K562 (cell line): Measurements from ENCODE around the gene USP51.

ENCODE experiments used
- BRD4 ChIP-seq: fragments of 200-600 bp; sonication (generic); IDR thresholded peaks from 2 replicates; pipeline ENCODE4 v1.6.1; 2017; ENCODE audit warnings: inconsistent platforms
- HNRNPL ChIP-seq: fragments of 200-400 bp; formaldehyde crosslinking; IDR thresholded peaks from 2 replicates; pipeline ENCODE4 v1.6.1; 2017; ENCODE audit warnings: low read depth, mild to moderate bottlenecking, low read length
- KLF10 ChIP-seq: fragments of 250-450 bp; sonication (Bioruptor Pico); IDR thresholded peaks from 2 replicates; pipeline ENCODE4 v1.6.1; 2021; ENCODE audit warnings: matching md5 sums
- MAZ ChIP-seq, 2 experiments: fragments of 450-650 bp in 1 of 2; sonication (generic) in 1 of 2; formaldehyde crosslinking; IDR thresholded peaks in 1 of 2; conservative IDR thresholded peaks in 1 of 2; 2 replicates each; pipeline versions ENCODE4 v1.4.0 to v1.5.0; 2020; ENCODE audit warnings: mild to moderate bottlenecking in 1 of 2, missing genetic modification reagents in 1 of 2
- MYC ChIP-seq, 2 experiments: fragments of 250-450 bp in 1 of 2; sonication (Bioruptor Pico) in 1 of 2; IDR thresholded peaks; 2 replicates each; pipeline versions ENCODE4 v1.5.1 to v1.6.1; 2012 to 2021; ENCODE audit warnings: low read depth in 2 of 2, borderline replicate concordance in 1 of 2, improper control_type of control experiment in 1 of 2, low read length in 1 of 2, mild to moderate bottlenecking in 1 of 2, moderate library complexity in 1 of 2
- NR1H2 ChIP-seq: sonication (generic); formaldehyde crosslinking; IDR thresholded peaks from 2 replicates; pipeline ENCODE4 v1.4.0; 2020; ENCODE audit warnings: mild to moderate bottlenecking, missing genetic modification reagents
- SETDB1 ChIP-seq: IDR thresholded peaks from one replicate; pipeline ENCODE4 v1.6.1; 2012; ENCODE audit warnings: low read length, control low read depth, inconsistent platforms
- XRCC5 ChIP-seq: fragments of 200-400 bp; formaldehyde crosslinking; IDR thresholded peaks from 2 replicates; pipeline ENCODE4 v1.6.1; 2017; ENCODE audit warnings: low read depth, mild to moderate bottlenecking, low read length
- ZNF165 ChIP-seq: fragments of 250-450 bp; sonication (Bioruptor Pico); IDR thresholded peaks from 2 replicates; pipeline ENCODE4 v1.4.0; 2020; ENCODE audit warnings: borderline replicate concordance
- TF ChIP-seq, protein P1 (sequence below): fragments of 450-650 bp; formaldehyde crosslinking; IDR thresholded peaks from 2 replicates; pipeline ENCODE4 v1.4.0; 2022; ENCODE audit warnings: mild to moderate bottlenecking, moderate library complexity
- TF ChIP-seq, protein P2 (sequence below): fragments of 450-650 bp; IDR thresholded peaks from 2 replicates; pipeline ENCODE4 v1.6.1; 2018; ENCODE audit not compliant: partially characterized antibody
- TF ChIP-seq, protein P3 (sequence below), 3 experiments: IDR thresholded peaks in 2 of 3; conservative IDR thresholded peaks in 1 of 3; 2 replicates each; pipeline ENCODE4 v1.5.1; 2011 to 2012; ENCODE audit warnings: low read length in 3 of 3, mild to moderate bottlenecking in 3 of 3, control low read depth in 2 of 3, improper control_type of control experiment in 1 of 3, inconsistent platforms in 1 of 3, low read depth in 1 of 3, mixed read lengths in 1 of 3, moderate library complexity in 1 of 3; ENCODE audit not compliant: insufficient read depth in 2 of 3
- TF ChIP-seq, protein P4 (sequence below): sonication (generic); formaldehyde crosslinking; IDR thresholded peaks from 2 replicates; pipeline ENCODE4 v1.8.1; 2023; ENCODE audit warnings: mild to moderate bottlenecking, missing genetic modification reagents
- TF ChIP-seq, protein P5 (sequence below): sonication (generic); formaldehyde crosslinking; IDR thresholded peaks from 2 replicates; pipeline ENCODE4 v1.8.0; 2022; ENCODE audit warnings: missing genetic modification reagents, mild to moderate bottlenecking, borderline replicate concordance

DNA sequence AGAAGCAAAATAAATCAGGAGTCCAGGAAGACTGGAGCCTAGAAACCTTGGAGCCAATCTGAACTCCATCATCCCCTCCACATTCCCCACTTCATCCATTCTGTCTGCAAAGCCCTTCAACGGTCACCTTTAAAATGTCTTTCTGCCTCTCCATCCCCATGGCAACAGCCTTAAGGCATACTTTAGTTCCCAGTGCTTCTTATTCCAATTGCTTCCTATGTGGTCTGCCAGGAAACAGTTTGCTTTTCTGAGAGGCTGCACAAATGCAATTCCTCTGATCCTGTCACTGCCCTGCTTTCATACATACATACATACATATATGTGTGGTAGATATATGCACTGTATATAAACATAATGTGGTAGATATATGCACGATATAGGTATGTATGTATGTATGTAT is 38.5 kb downstream of the USP51 start:
- TF ChIP-seq XRCC5 (no peak), NR1H2 (CRISPR knock-in tag) (no peak), MAZ (CRISPR knock-in tag; conservative IDR thresholded peaks at IDR 0.05 in 1 of 2, IDR thresholded peaks at IDR 0.05 in 1 of 2) (no peak), SETDB1 (no peak), HNRNPL (no peak), MYC (IDR thresholded peaks at IDR 0.05; ENCODE audit: low read depth, low read length) (no peak), MYC (CRISPR knock-in tag; IDR thresholded peaks at IDR 0.05; ENCODE audit: borderline replicate concordance, low read depth) (no peak), KLF10 (CRISPR knock-in tag) (no peak), BRD4 (no peak), ZNF165 (CRISPR knock-in tag) (no peak)
- TF ChIP-seq, protein P1, sequence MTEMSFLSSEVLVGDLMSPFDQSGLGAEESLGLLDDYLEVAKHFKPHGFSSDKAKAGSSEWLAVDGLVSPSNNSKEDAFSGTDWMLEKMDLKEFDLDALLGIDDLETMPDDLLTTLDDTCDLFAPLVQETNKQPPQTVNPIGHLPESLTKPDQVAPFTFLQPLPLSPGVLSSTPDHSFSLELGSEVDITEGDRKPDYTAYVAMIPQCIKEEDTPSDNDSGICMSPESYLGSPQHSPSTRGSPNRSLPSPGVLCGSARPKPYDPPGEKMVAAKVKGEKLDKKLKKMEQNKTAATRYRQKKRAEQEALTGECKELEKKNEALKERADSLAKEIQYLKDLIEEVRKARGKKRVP (CRISPR knock-in tag), result no peak
- TF ChIP-seq, protein P2, sequence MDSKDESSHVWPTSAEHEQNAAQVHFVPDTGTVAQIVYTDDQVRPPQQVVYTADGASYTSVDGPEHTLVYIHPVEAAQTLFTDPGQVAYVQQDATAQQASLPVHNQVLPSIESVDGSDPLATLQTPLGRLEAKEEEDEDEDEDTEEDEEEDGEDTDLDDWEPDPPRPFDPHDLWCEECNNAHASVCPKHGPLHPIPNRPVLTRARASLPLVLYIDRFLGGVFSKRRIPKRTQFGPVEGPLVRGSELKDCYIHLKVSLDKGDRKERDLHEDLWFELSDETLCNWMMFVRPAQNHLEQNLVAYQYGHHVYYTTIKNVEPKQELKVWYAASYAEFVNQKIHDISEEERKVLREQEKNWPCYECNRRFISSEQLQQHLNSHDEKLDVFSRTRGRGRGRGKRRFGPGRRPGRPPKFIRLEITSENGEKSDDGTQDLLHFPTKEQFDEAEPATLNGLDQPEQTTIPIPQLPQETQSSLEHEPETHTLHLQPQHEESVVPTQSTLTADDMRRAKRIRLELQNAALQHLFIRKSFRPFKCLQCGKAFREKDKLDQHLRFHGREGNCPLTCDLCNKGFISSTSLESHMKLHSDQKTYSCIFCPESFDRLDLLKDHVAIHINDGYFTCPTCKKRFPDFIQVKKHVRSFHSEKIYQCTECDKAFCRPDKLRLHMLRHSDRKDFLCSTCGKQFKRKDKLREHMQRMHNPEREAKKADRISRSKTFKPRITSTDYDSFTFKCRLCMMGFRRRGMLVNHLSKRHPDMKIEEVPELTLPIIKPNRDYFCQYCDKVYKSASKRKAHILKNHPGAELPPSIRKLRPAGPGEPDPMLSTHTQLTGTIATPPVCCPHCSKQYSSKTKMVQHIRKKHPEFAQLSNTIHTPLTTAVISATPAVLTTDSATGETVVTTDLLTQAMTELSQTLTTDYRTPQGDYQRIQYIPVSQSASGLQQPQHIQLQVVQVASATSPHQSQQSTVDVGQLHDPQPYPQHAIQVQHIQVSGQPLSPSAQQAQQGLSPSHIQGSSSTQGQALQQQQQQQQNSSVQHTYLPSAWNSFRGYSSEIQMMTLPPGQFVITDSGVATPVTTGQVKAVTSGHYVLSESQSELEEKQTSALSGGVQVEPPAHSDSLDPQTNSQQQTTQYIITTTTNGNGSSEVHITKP, result no peak
- TF ChIP-seq, protein P3, sequence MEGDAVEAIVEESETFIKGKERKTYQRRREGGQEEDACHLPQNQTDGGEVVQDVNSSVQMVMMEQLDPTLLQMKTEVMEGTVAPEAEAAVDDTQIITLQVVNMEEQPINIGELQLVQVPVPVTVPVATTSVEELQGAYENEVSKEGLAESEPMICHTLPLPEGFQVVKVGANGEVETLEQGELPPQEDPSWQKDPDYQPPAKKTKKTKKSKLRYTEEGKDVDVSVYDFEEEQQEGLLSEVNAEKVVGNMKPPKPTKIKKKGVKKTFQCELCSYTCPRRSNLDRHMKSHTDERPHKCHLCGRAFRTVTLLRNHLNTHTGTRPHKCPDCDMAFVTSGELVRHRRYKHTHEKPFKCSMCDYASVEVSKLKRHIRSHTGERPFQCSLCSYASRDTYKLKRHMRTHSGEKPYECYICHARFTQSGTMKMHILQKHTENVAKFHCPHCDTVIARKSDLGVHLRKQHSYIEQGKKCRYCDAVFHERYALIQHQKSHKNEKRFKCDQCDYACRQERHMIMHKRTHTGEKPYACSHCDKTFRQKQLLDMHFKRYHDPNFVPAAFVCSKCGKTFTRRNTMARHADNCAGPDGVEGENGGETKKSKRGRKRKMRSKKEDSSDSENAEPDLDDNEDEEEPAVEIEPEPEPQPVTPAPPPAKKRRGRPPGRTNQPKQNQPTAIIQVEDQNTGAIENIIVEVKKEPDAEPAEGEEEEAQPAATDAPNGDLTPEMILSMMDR (IDR thresholded peaks at IDR 0.05 in 2 of 3, conservative IDR thresholded peaks at IDR 0.05 in 1 of 3; ENCODE audit: insufficient read depth in 2 of 3, low read depth in 1 of 3, low read length in 3 of 3), result no peak
- TF ChIP-seq, protein P4, sequence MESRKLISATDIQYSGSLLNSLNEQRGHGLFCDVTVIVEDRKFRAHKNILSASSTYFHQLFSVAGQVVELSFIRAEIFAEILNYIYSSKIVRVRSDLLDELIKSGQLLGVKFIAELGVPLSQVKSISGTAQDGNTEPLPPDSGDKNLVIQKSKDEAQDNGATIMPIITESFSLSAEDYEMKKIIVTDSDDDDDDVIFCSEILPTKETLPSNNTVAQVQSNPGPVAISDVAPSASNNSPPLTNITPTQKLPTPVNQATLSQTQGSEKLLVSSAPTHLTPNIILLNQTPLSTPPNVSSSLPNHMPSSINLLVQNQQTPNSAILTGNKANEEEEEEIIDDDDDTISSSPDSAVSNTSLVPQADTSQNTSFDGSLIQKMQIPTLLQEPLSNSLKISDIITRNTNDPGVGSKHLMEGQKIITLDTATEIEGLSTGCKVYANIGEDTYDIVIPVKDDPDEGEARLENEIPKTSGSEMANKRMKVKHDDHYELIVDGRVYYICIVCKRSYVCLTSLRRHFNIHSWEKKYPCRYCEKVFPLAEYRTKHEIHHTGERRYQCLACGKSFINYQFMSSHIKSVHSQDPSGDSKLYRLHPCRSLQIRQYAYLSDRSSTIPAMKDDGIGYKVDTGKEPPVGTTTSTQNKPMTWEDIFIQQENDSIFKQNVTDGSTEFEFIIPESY (CRISPR knock-in tag), result no peak
- TF ChIP-seq, protein P5, sequence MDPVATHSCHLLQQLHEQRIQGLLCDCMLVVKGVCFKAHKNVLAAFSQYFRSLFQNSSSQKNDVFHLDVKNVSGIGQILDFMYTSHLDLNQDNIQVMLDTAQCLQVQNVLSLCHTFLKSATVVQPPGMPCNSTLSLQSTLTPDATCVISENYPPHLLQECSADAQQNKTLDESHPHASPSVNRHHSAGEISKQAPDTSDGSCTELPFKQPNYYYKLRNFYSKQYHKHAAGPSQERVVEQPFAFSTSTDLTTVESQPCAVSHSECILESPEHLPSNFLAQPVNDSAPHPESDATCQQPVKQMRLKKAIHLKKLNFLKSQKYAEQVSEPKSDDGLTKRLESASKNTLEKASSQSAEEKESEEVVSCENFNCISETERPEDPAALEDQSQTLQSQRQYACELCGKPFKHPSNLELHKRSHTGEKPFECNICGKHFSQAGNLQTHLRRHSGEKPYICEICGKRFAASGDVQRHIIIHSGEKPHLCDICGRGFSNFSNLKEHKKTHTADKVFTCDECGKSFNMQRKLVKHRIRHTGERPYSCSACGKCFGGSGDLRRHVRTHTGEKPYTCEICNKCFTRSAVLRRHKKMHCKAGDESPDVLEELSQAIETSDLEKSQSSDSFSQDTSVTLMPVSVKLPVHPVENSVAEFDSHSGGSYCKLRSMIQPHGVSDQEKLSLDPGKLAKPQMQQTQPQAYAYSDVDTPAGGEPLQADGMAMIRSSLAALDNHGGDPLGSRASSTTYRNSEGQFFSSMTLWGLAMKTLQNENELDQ, result no peak
